Embryonic facial prominence (tissue), 1 donor: ENCODE data around the gene PGAP3.
"Not testable (repeated sequence)": the region's sequence is repeated elsewhere in the genome, so short reads cannot be mapped to it uniquely, and the experiment has no call there.

ENCODE experiments used
- DNase-seq: peaks from one replicate; pipeline ENCODE4 v3.0.0-alpha.2; 2016; ENCODE audit errors: extremely low spot score

PGAP3 gene

GRCh38 chr17:39687546-39688474 lies at the start of gene PGAP3:
PGAP3 (minus strand) TSS chr17:39688057; CDS start chr17:39688014, 43 bp downstream.
- DNase-seq, result peak; percentile 77

- no peak for DNase-seq
Observed at GRCh38 chr17:39737206-39737759, 49.4 kb upstream of the PGAP3 start.

GRCh38 chr17:39736319-39737165 lies 48.7 kb upstream of the PGAP3 start:
- DNase-seq, result no peak

- DNase-seq, result no peak
Observed at GRCh38 chr17:39735882-39736281, 48.0 kb upstream of the PGAP3 start.

- DNase-seq, result no peak
Observed at GRCh38 chr17:39732586-39732985, 44.7 kb upstream of the PGAP3 start.

GRCh38 chr17:39730095-39730921 lies 42.5 kb upstream of the PGAP3 start, which contains the start of gene MIEN1:
MIEN1 (minus strand) TSS chr17:39730532; CDS start chr17:39730495, 37 bp downstream.
- peak; percentile 54 for DNase-seq

- no peak for DNase-seq
Observed at GRCh38 chr17:39729280-39729851, 41.5 kb upstream of the PGAP3 start.

- DNase-seq, result no peak
Observed at GRCh38 chr17:39727556-39727955, 39.7 kb upstream of the PGAP3 start.

- no peak for DNase-seq
Observed at GRCh38 chr17:39726617-39727016, 38.8 kb upstream of the PGAP3 start.

GRCh38 chr17:39725923-39726322 lies 38.1 kb upstream of the PGAP3 start:
- DNase-seq, result not testable (repeated sequence)

- no peak for DNase-seq
Observed at GRCh38 chr17:39724731-39725130, 36.9 kb upstream of the PGAP3 start.

GRCh38 chr17:39722965-39723848 lies 35.4 kb upstream of the PGAP3 start:
- DNase-seq, result no peak

GRCh38 chr17:39722104-39722503 lies 34.2 kb upstream of the PGAP3 start:
- DNase-seq, result no peak

- DNase-seq, result no peak
Observed at GRCh38 chr17:39719563-39720355, 31.9 kb upstream of the PGAP3 start.

GRCh38 chr17:39717660-39718059 lies 29.8 kb upstream of the PGAP3 start:
- no peak for DNase-seq

GRCh38 chr17:39716879-39717536 lies 29.2 kb upstream of the PGAP3 start:
- DNase-seq, result no peak

- DNase-seq, result no peak
Observed at GRCh38 chr17:39716073-39716818, 28.4 kb upstream of the PGAP3 start.
